IMR-90 (cell line): ENCODE results near the gene ZDHHC3. TPM values are rescaled to one million over a fixed set of nuclear protein-coding genes. Genes with fewer than 3 reads are reported as not detected.

ENCODE experiments used
- ATAC-seq: fragments of 200-7000 bp; cut with Tn5 transposase; 2 replicates; pipeline ENCODE4 v1.9.1; 2020; ENCODE audit warnings: low read depth, mild to moderate bottlenecking, moderate library complexity
- BruUV-seq: library from RNA; stranded (reverse); fragments of 400-500 nt; replicated peaks from 2 replicates; lab custom pipeline; 2021; lab: Mats Ljungman, UMichigan
- CTCF ChIA-PET: fragments of 300-600 bp; formaldehyde crosslinking; extraction: SDS; loops from one replicate; lab custom pipeline; 2021; ENCODE audit warnings: antibody characterized with exemption; lab: Yijun Ruan, JAX
- POLR2A ChIA-PET: fragments of 300-600 bp; sonication (Branson Sonifier 250); formaldehyde crosslinking; loops from one replicate; lab custom pipeline; 2022; ENCODE audit warnings: antibody characterized with exemption; ENCODE audit not compliant: unreplicated experiment; lab: Charles Lee
- DNase-seq: peaks from one replicate; pipeline ENCODE4 v3.0.0; 2013
- H2AFZ ChIP-seq: replicated peaks from 2 replicates; pipeline ENCODE3; 2013; ENCODE audit warnings: low read length, mild to moderate bottlenecking; ENCODE audit not compliant: poor library complexity
- H2AK5ac ChIP-seq: 2 replicates; pipeline ENCODE4 v1.6.1; 2013; ENCODE audit warnings: low read depth, low read length, inconsistent platforms
- H2AK9ac ChIP-seq: replicated peaks from 2 replicates; pipeline ENCODE3; 2013; ENCODE audit warnings: mild to moderate bottlenecking, low read depth, low read length, moderate library complexity; ENCODE audit not compliant: poor library complexity
- H2BK120ac ChIP-seq: 2 replicates; pipeline ENCODE4 v1.6.1; 2013; ENCODE audit warnings: low read depth, low read length, inconsistent platforms
- H2BK15ac ChIP-seq: 3 replicates; pipeline ENCODE4 v1.6.1; 2013; ENCODE audit warnings: low read depth, low read length, inconsistent platforms
- H2BK20ac ChIP-seq: 2 replicates; pipeline ENCODE4 v1.6.1; 2013; ENCODE audit warnings: low read depth, mild to moderate bottlenecking, inconsistent platforms, low read length, moderate library complexity
- H2BK5ac ChIP-seq: 2 replicates; pipeline ENCODE4 v1.6.1; 2013; ENCODE audit warnings: mild to moderate bottlenecking, low read depth, low read length, inconsistent platforms; ENCODE audit not compliant: poor library complexity, severe bottlenecking
- H3K14ac ChIP-seq: replicated peaks from 2 replicates; pipeline ENCODE4 v1.6.1; 2013; ENCODE audit warnings: low read depth, low read length, inconsistent platforms
- H3K18ac ChIP-seq: 2 replicates; pipeline ENCODE4 v1.6.1; 2013; ENCODE audit warnings: low read depth, low read length, control low read depth
- H3K23ac ChIP-seq: 2 replicates; pipeline ENCODE4 v1.6.1; 2013; ENCODE audit warnings: low read depth, low read length, inconsistent platforms
- H3K27ac ChIP-seq: 2 replicates; pipeline ENCODE4 v1.5.1; 2013; ENCODE audit warnings: mild to moderate bottlenecking, control low read depth, low read length; ENCODE audit not compliant: insufficient read depth
- H3K27me3 ChIP-seq: 2 replicates; pipeline ENCODE4 v1.6.1; 2013; ENCODE audit warnings: low read length; ENCODE audit not compliant: control insufficient read depth, insufficient read depth
- H3K36me3 ChIP-seq: 2 replicates; pipeline ENCODE4 v1.6.1; 2013; ENCODE audit warnings: low read length, mixed read lengths; ENCODE audit not compliant: control insufficient read depth, insufficient read depth
- H3K4ac ChIP-seq: 2 replicates; pipeline ENCODE4 v1.6.1; 2013; ENCODE audit warnings: low read depth, low read length, inconsistent platforms
- H3K4me1 ChIP-seq: 2 replicates; pipeline ENCODE4 v1.6.1; 2013; ENCODE audit warnings: low read length, mixed read lengths; ENCODE audit not compliant: control insufficient read depth, insufficient read depth
- H3K4me2 ChIP-seq: 2 replicates; pipeline ENCODE4 v1.6.1; 2013; ENCODE audit warnings: low read depth, mild to moderate bottlenecking, control low read depth, low read length, moderate library complexity
- H3K4me3 ChIP-seq: 2 replicates; pipeline ENCODE4 v1.5.1; 2013; ENCODE audit warnings: low read depth, mild to moderate bottlenecking, control low read depth, low read length, moderate library complexity; ENCODE audit not compliant: insufficient read depth
- H3K56ac ChIP-seq: 2 replicates; pipeline ENCODE4 v1.6.1; 2013; ENCODE audit warnings: low read length, inconsistent platforms; ENCODE audit not compliant: insufficient read depth; ENCODE audit errors: extremely low read depth
- H3K79me1 ChIP-seq, 2 experiments: 2 replicates each; pipeline ENCODE4 v1.6.1; 2013; ENCODE audit warnings: low read length in 2 of 2, inconsistent platforms in 1 of 2, low read depth in 1 of 2
- H3K9ac ChIP-seq: 2 replicates; pipeline ENCODE4 v1.6.1; 2013; ENCODE audit warnings: low read depth, low read length, control low read depth
- H3K9me1 ChIP-seq: 2 replicates; pipeline ENCODE4 v1.6.1; 2013; ENCODE audit warnings: low read length, inconsistent platforms; ENCODE audit not compliant: insufficient read depth
- H3K9me3 ChIP-seq: 2 replicates; pipeline ENCODE4 v1.6.1; 2013; ENCODE audit warnings: low read length; ENCODE audit not compliant: control insufficient read depth, insufficient read depth
- H4K20me1 ChIP-seq: 2 replicates; pipeline ENCODE4 v1.6.1; 2013; ENCODE audit warnings: low read length, inconsistent platforms; ENCODE audit not compliant: insufficient read depth
- H4K5ac ChIP-seq: 2 replicates; pipeline ENCODE4 v1.6.1; 2013; ENCODE audit warnings: mild to moderate bottlenecking, low read depth, low read length, control low read depth
- H4K8ac ChIP-seq, 2 experiments: 2 replicates each; pipeline ENCODE4 v1.6.1; 2013; ENCODE audit warnings: low read depth in 2 of 2, low read length in 2 of 2, control low read depth in 1 of 2, inconsistent platforms in 1 of 2
- H4K91ac ChIP-seq: 2 replicates; pipeline ENCODE4 v1.6.1; 2013; ENCODE audit warnings: low read depth, low read length, inconsistent platforms; ENCODE audit not compliant: insufficient read depth
- FOS ChIP-seq: fragments of 150-350 bp; IDR thresholded peaks from 2 replicates; pipeline ENCODE4 v1.6.1; 2016; ENCODE audit warnings: low read depth, low read length
- MXI1 ChIP-seq: IDR thresholded peaks from 2 replicates; pipeline ENCODE4 v1.6.1; 2012; ENCODE audit warnings: low read depth, mild to moderate bottlenecking, low read length, moderate library complexity, borderline replicate concordance
- WGBS, 2 experiments: methylation state at CpG; one replicate each; pipeline versions ENCODE4 v1.1.5 to v1.1.7; 2013; ENCODE audit warnings: missing lambda C conversion rate in 2 of 2; ENCODE audit not compliant: insufficient read length in 1 of 2; ENCODE audit errors: extremely low coverage in 2 of 2; 5-methylcytosine and 5-hydroxymethylcytosine counted together
- dilution Hi-C: fragments of 300-500 bp; cut with HindIII; formaldehyde crosslinking; loops from one replicate; pipeline ENCODE4 v1.14.3; 2018; ENCODE audit warnings: low sequenced_read_pairs; ENCODE audit not compliant: unreplicated experiment
- in situ Hi-C: fragments of 300-500 bp; cut with MboI; formaldehyde crosslinking; loops from 3 replicates; pipeline ENCODE4 v1.14.3; 2019; ENCODE audit warnings: low sequenced_read_pairs, inconsistent platforms, mixed read lengths
- intact Hi-C: fragments of 100-400 bp; cut with micrococcal nuclease; formaldehyde crosslinking; loops from 2 replicates; pipeline ENCODE4 v1.10.0; 2022
- polyA plus RNA-seq, 3 experiments: library from polyadenylated mRNA; depleted of rRNA; stranded (reverse); fragments of >200 nt; gene quantifications; 2 replicates each; pipeline ENCODE4 v1.2.3, GENCODE V29; 2012; ENCODE audit warnings: low replicate concordance in 1 of 3
- total RNA-seq: library from RNA; depleted of rRNA; stranded (reverse); fragments of >200 nt; gene quantifications from 2 replicates; pipeline ENCODE4 v1.2.3, GENCODE V29; 2012

Gene ZDHHC3
- total and polyA plus RNA-seq, 2 of the 4 experiments (the other 2 are of a cell fraction), result 57.7 to 59.6 TPM

- no peaks in the 10 kb centered on the region for H3K27me3 ChIP-seq
- H3K14ac ChIP-seq, result peak overlapping the region; percentile 83
- peak overlapping the region; percentile 34; the same call in 1 of the 2 replicates for H3K23ac ChIP-seq
- no peaks in the 10 kb centered on the region for H3K36me3 ChIP-seq
- H3K79me1 ChIP-seq, result peaks cover 0 to 4% of the 10 kb centered on the region in 2 experiments; a peak in 1 of 4 replicates
- dilution Hi-C loops (no loop called here), intact Hi-C loops (no loop called here), in situ Hi-C loops (loop anchor here (25.0 kb wide), 1 partner anchor 549 kb away; the partner anchor contains the start of gene TCAIM)
- H2AK5ac ChIP-seq, result peak overlapping the region; percentile 99
- ChIA-PET POLR2A (no interaction called here), CTCF (no interaction called here)
- no peak overlapping the region for H3K9ac ChIP-seq
- peak overlapping the region; percentile 53 for H2BK5ac ChIP-seq
- H2AFZ ChIP-seq, result peak overlapping the region; percentile 58
- no peak overlapping the region for H4K5ac ChIP-seq
- WGBS, 2 experiments, result 80% methylated on average over 3 of the region's 3 CpGs; no CpG with 5 or more reads in 1 of the 2 experiments
- H3K4me2 ChIP-seq, result no peak overlapping the region
- H3K9me3 ChIP-seq, result peaks cover 3% of the 10 kb centered on the region; the same call in 1 of the 2 replicates
- ATAC-seq (no peak), DNase-seq (no peak)
- H2BK15ac ChIP-seq, result peak overlapping the region; percentile 97
- peak overlapping the region; percentile 2; the same call in 1 of the 2 replicates for H3K18ac ChIP-seq
- H3K27ac ChIP-seq, result no peak overlapping the region; the same call in 1 of the 2 replicates
- H2BK120ac ChIP-seq, result peak overlapping the region; percentile 81
- peak overlapping the region; percentile 90 for H3K4ac ChIP-seq
- H3K56ac ChIP-seq, result peak overlapping the region; percentile 11; the same call in 1 of the 2 replicates
- H3K4me1 ChIP-seq, result peaks cover 23% of the 10 kb centered on the region
- H3K9me1 ChIP-seq, result peaks cover 33% of the 10 kb centered on the region
- H4K91ac ChIP-seq, result peak overlapping the region; percentile 90
- peak overlapping the region; percentile 90 for H2AK9ac ChIP-seq
- H4K8ac ChIP-seq, result peak overlapping the region; percentile 55 to 60; a peak in 3 of 4 replicates
- H2BK20ac ChIP-seq, result peak overlapping the region; percentile 97
- no peak overlapping the region for H3K4me3 ChIP-seq
- BruUV-seq, result no TSS peak
- TF ChIP-seq FOS (no peak), MXI1 (no peak)
- H4K20me1 ChIP-seq, result no peaks in the 10 kb centered on the region
Observed at GRCh38 chr3:44886561-44886960, 89.4 kb downstream of the ZDHHC3 start.
